ENCODE data around the gene TMOD4.

- TF ChIP-seq ZBTB17 (CRISPR knock-in tag; IDR thresholded peaks at IDR 0.05) (no peak), POLR2AphosphoS5 (IDR thresholded peaks at IDR 0.05; ENCODE audit: control insufficient read depth, insufficient read depth, low read depth, low read length) (no peak), ZNF561 (CRISPR knock-in tag; conservative IDR thresholded peaks at IDR 0.05) (no peak), ZNF318 (IDR thresholded peaks at IDR 0.05; ENCODE audit: borderline replicate concordance in 1 of 2, low read depth in 1 of 2) (no peak), POLR2A (conservative IDR thresholded peaks at IDR 0.05) (no peak), CREB1 (IDR thresholded peaks at IDR 0.05) (no peak), CREB1 (CRISPR knock-in tag; IDR thresholded peaks at IDR 0.05) (no peak), ZNF77 (CRISPR knock-in tag; IDR thresholded peaks at IDR 0.05) (no peak), SREBF2 (CRISPR knock-in tag; IDR thresholded peaks at IDR 0.05) (no peak), ESRRA (IDR thresholded peaks at IDR 0.05; ENCODE audit: borderline replicate concordance, low read depth) (no peak), EP300 (IDR thresholded peaks at IDR 0.05; ENCODE audit: low read length) (no peak), FOXK2 (conservative IDR thresholded peaks at IDR 0.05 in 1 of 2, IDR thresholded peaks at IDR 0.05 in 1 of 2; ENCODE audit: low read depth in 2 of 2) (no peak)
Measured at GRCh38 chr1:151175041-151175741, 590 bp downstream of the TMOD4 start.
